OCI-LY3 (cell line): ENCODE measurements around the gene C9orf153.

Source experiments
- H2AFZ ChIP-seq: fragments of 200-600, 300-600 bp; shearing (Covaris generic); 2 replicates; pipeline ENCODE4 v1.6.0; 2014; ENCODE audit warnings: antibody characterized with exemption, low read depth, low read length
- H3K27ac ChIP-seq: fragments of 200-600, 300-600 bp; sonication (generic); 2 replicates; pipeline ENCODE4 v1.5.1; 2014; ENCODE audit warnings: mild to moderate bottlenecking, low read length, moderate library complexity, mixed read lengths
- H3K27me3 ChIP-seq: fragments of 200-600, 300-600 bp; sonication (generic); 2 replicates; pipeline ENCODE4 v1.6.1; 2014; ENCODE audit warnings: low read depth, low read length, mixed read lengths
- H3K36me3 ChIP-seq: fragments of 200-600, 300-600 bp; sonication (generic); replicated peaks from 2 replicates; pipeline ENCODE3; 2014; ENCODE audit warnings: low read depth, low read length, mixed read lengths
- H3K4me1 ChIP-seq: fragments of 300-600, 200-600 bp; sonication (generic); 2 replicates; pipeline ENCODE4 v1.6.1; 2014; ENCODE audit warnings: low read length, mixed read lengths
- H3K4me2 ChIP-seq: fragments of 200-600, 300-600 bp; sonication (generic); 2 replicates; pipeline ENCODE4 v1.6.1; 2014; ENCODE audit warnings: low read length, mixed read lengths
- H3K4me3 ChIP-seq: fragments of 300-600, 200-600 bp; sonication (generic); 2 replicates; pipeline ENCODE4 v1.5.1; 2014; ENCODE audit warnings: antibody characterized with exemption, mild to moderate bottlenecking, low read length, moderate library complexity
- H3K79me2 ChIP-seq: fragments of 300-600, 200-600 bp; shearing (Covaris generic); 2 replicates; pipeline ENCODE4 v1.6.1; 2014; ENCODE audit warnings: mild to moderate bottlenecking, low read length, mixed read lengths
- H3K9ac ChIP-seq: fragments of 300-600, 200-600 bp; shearing (Covaris generic); 2 replicates; pipeline ENCODE4 v1.6.0; 2014; ENCODE audit warnings: mild to moderate bottlenecking, low read length, moderate library complexity
- H3K9me3 ChIP-seq: fragments of 200-600, 300-600 bp; shearing (Covaris generic); 2 replicates; pipeline ENCODE4 v1.6.1; 2014; ENCODE audit warnings: low read length, mixed read lengths; ENCODE audit not compliant: insufficient read depth
- H4K20me1 ChIP-seq: fragments of 200-600, 300-600 bp; sonication (generic); 2 replicates; pipeline ENCODE4 v1.6.1; 2016; ENCODE audit warnings: low read length, mixed read lengths; ENCODE audit not compliant: insufficient read depth
- EZH2phosphoT487 ChIP-seq: fragments of 200-600 bp; shearing (Covaris generic); IDR thresholded peaks from 2 replicates; pipeline ENCODE4 v1.6.1; 2018; ENCODE audit warnings: antibody characterized with exemption, mixed run types, low read depth
- TF ChIP-seq, protein P1 (sequence below): fragments of 200-600, 300-600 bp; sonication (generic); IDR thresholded peaks from 2 replicates; pipeline ENCODE4 v1.5.1; 2014; ENCODE audit warnings: antibody characterized with exemption, low read length, low read depth

Gene C9orf153

DNA sequence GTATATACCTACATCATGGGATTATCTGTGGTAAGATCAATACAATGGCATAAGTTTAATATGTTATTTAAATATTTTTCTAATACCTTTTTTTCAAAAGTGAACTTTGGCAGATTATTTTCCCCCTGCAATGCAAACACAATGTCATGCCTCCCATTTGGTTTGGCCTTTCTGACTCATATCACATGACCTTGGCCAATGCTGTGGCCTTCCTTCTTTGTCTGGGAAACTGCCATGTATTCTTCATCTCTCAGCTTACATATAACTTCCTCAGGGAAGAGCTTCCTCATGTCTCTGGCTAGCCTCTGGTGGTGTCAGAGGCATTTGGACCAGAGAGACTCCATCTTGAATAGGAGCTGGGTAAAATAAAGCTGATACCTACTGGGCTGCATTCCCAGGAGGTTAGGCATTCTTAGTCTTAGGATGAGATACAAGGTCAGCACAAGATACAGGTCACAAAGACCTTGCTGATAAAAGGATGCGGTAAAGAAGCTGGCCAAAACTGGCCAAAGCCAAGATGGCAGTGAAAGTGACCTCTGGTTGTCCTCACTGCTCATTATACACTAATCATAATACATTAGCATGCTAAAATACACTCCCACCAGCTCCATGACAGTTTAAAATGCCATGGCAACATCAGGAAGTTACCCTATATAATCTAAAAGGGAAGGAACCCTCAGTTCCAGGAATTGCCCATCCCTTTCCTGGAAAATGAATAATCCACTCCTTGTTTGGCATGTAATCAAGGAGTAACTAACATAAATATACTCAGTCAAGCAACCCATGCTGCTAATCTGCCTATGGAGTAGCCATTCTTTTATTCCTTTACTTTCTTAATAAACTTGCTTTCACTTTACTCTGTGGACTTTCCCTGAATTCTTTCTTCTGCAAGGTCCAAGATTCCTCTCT, 76.0 kb downstream of the C9orf153 start:
- Histone ChIP-seq H2AFZ (no peak overlapping the region), H3K36me3 (no peaks in the 10 kb centered on the region), H3K27me3 (peaks cover 7% of the 10 kb centered on the region; the same call in 1 of the 2 replicates), H4K20me1 (no peaks in the 10 kb centered on the region), H3K27ac (no peak overlapping the region), H3K79me2 (no peaks in the 10 kb centered on the region), H3K4me3 (no peak overlapping the region), H3K4me2 (no peak overlapping the region), H3K9me3 (no peaks in the 10 kb centered on the region), H3K9ac (no peak overlapping the region), H3K4me1 (no peaks in the 10 kb centered on the region)
- TF ChIP-seq EZH2phosphoT487, result no peak
- TF ChIP-seq, protein P1, sequence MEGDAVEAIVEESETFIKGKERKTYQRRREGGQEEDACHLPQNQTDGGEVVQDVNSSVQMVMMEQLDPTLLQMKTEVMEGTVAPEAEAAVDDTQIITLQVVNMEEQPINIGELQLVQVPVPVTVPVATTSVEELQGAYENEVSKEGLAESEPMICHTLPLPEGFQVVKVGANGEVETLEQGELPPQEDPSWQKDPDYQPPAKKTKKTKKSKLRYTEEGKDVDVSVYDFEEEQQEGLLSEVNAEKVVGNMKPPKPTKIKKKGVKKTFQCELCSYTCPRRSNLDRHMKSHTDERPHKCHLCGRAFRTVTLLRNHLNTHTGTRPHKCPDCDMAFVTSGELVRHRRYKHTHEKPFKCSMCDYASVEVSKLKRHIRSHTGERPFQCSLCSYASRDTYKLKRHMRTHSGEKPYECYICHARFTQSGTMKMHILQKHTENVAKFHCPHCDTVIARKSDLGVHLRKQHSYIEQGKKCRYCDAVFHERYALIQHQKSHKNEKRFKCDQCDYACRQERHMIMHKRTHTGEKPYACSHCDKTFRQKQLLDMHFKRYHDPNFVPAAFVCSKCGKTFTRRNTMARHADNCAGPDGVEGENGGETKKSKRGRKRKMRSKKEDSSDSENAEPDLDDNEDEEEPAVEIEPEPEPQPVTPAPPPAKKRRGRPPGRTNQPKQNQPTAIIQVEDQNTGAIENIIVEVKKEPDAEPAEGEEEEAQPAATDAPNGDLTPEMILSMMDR, result no peak

DNA sequence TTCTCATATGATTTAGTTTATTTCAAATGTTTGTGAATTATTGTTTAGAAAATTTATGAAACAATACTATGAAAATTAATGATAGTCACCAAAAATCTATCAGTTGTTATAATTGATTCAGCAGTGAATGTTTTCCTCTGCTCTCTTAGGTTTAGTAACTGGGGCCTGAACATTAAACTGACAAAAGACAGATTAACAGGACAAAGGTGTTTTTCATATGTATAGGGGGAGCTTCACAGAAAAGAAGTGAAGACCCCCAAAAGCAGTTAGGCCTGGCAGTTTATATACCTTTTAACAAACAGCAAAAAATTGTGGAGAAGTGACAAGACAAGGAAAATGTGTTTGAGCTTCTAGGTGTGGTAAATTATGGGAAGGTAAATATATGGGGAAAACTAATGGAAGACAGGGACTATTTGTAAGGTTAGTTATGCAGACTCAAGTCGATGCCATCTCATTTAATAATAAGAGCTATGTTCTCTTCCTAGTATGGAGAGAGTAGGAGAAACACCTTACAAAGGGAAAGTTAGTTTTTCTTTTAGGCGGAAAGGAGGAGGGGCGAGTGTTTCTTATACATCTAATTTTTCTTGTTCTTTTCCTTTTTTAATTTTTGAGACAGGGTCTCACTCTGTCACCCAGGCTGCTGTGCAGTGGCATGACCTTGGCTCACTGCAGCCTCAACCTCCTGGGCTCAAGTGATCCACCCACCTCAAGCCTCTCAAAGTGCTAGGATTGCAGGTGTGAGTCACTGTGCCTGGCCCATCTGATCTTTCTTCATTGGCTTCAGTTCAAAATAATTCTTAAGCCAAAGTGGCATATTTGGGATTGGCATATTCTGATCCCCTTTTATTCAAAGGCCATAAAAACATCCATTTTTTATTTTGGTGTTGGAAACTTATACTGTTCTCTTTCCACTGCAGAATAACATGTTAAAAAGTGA, 77.8 kb downstream of the C9orf153 start:
- no peaks in the 10 kb centered on the region for H3K79me2 ChIP-seq
- H3K4me3 ChIP-seq, result no peak overlapping the region
- no peak overlapping the region for H3K27ac ChIP-seq
- no peaks in the 10 kb centered on the region for H3K9me3 ChIP-seq
- TF ChIP-seq EZH2phosphoT487, result no peak
- TF ChIP-seq, protein P1, result no peak
- no peak overlapping the region for H2AFZ ChIP-seq
- H3K36me3 ChIP-seq, result no peaks in the 10 kb centered on the region
- no peak overlapping the region for H3K9ac ChIP-seq
- H3K27me3 ChIP-seq, result peaks cover 7% of the 10 kb centered on the region; the same call in 1 of the 2 replicates
- H3K4me1 ChIP-seq, result no peaks in the 10 kb centered on the region
- H3K4me2 ChIP-seq, result no peak overlapping the region
- H4K20me1 ChIP-seq, result no peaks in the 10 kb centered on the region

DNA sequence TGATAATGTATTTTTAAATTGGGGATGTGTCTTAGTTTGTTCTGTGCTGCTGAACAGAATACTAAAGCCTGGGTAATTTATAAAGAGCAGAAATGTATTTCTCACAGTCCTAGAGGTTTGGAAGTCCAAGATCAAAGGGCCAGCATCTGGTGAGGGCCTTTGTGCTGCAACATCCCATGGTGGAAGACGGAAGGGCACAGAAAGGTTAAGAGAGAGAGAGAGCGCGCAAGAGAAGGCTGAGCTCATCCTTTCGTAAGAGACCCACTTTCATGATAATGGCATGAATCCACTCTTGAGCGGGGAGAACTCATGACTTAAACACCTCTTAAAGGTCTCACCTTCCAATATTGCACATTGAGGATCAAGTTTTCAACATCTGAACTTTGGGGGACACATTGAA, 81.0 kb downstream of the C9orf153 start:
- no peaks in the 10 kb centered on the region for H3K9me3 ChIP-seq
- H3K36me3 ChIP-seq, result no peaks in the 10 kb centered on the region
- no peak overlapping the region for H3K9ac ChIP-seq
- no peaks in the 10 kb centered on the region for H3K27me3 ChIP-seq
- H3K79me2 ChIP-seq, result no peaks in the 10 kb centered on the region
- no peak overlapping the region for H3K4me3 ChIP-seq
- H2AFZ ChIP-seq, result no peak overlapping the region
- no peaks in the 10 kb centered on the region for H4K20me1 ChIP-seq
- no peak overlapping the region for H3K27ac ChIP-seq
- H3K4me1 ChIP-seq, result peaks cover 6% of the 10 kb centered on the region
- H3K4me2 ChIP-seq, result no peak overlapping the region
- TF ChIP-seq, protein P1, result no peak
- no peak for TF ChIP-seq EZH2phosphoT487

DNA sequence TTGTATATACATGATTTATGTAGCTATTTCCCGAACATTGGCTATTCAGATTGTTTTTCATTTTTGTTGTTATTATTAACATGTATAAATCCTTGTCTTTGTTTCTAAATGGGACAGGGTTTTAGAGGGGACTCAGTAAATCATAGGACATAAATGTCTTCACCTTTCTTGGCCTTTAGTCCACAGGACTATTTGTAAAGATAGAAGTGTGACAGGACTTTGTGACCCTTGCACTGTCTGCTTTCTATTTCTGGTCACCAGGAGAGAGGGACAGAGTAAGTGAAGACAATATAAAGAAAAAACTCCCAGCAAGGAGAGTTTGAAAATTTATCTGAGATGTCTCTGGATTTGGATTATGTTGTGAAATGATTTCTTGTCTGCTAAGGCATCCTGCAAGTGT, 81.5 kb downstream of the C9orf153 start:
- no peak overlapping the region for H3K4me2 ChIP-seq
- peaks cover 6% of the 10 kb centered on the region for H3K4me1 ChIP-seq
- TF ChIP-seq EZH2phosphoT487, result no peak
- TF ChIP-seq, protein P1, result no peak
- H3K9me3 ChIP-seq, result no peaks in the 10 kb centered on the region
- no peak overlapping the region for H2AFZ ChIP-seq
- H3K27me3 ChIP-seq, result no peaks in the 10 kb centered on the region
- H3K4me3 ChIP-seq, result no peak overlapping the region
- H3K27ac ChIP-seq, result no peak overlapping the region
- H3K79me2 ChIP-seq, result no peaks in the 10 kb centered on the region
- no peaks in the 10 kb centered on the region for H3K36me3 ChIP-seq
- H4K20me1 ChIP-seq, result no peaks in the 10 kb centered on the region
- no peak overlapping the region for H3K9ac ChIP-seq
